ENCODE results near the gene ANKRD53. TPM values are rescaled to one million over a fixed set of nuclear protein-coding genes. Genes with fewer than 3 reads are reported as not detected.

The ANKRD53 gene
- total RNA-seq, 3 donors from 2014 or later: 0.23 to 1.8 (median 0.75) TPM

DNA sequence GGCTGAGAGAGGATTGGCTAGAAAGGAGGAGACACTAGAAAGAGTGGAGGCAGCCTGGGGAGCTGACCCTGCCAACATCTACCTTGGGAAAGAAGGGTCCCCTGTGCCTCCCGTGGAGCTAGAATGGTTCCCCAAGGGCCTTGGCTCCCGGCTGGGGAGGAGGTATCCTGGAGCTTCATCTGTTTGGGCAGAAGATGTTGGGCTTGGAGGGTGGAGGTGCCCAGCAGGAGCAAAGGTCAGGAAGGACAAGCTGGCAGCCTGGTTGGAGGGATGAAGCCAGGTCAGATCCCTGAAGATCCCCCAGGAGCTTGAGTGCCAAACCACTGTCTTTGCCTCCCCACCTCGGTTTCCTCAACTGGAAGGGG is 39.9 kb upstream of the ANKRD53 start:
- intact Hi-C loops (cut with DNase I, micrococcal nuclease): no loop called here
- ATAC-seq (no peak), DNase-seq (no peak)
- TF ChIP-seq, protein P1, sequence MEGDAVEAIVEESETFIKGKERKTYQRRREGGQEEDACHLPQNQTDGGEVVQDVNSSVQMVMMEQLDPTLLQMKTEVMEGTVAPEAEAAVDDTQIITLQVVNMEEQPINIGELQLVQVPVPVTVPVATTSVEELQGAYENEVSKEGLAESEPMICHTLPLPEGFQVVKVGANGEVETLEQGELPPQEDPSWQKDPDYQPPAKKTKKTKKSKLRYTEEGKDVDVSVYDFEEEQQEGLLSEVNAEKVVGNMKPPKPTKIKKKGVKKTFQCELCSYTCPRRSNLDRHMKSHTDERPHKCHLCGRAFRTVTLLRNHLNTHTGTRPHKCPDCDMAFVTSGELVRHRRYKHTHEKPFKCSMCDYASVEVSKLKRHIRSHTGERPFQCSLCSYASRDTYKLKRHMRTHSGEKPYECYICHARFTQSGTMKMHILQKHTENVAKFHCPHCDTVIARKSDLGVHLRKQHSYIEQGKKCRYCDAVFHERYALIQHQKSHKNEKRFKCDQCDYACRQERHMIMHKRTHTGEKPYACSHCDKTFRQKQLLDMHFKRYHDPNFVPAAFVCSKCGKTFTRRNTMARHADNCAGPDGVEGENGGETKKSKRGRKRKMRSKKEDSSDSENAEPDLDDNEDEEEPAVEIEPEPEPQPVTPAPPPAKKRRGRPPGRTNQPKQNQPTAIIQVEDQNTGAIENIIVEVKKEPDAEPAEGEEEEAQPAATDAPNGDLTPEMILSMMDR (IDR thresholded peaks at IDR 0.05): no peak
- no peak overlapping the region for H3K4me3 ChIP-seq
- no peaks in the 10 kb centered on the region for H3K36me3 ChIP-seq (ENCODE audit: low read depth)
- H3K4me1 ChIP-seq (ENCODE audit: low read depth): no peaks in the 10 kb centered on the region
- H3K9me3 ChIP-seq: no peaks in the 10 kb centered on the region

DNA sequence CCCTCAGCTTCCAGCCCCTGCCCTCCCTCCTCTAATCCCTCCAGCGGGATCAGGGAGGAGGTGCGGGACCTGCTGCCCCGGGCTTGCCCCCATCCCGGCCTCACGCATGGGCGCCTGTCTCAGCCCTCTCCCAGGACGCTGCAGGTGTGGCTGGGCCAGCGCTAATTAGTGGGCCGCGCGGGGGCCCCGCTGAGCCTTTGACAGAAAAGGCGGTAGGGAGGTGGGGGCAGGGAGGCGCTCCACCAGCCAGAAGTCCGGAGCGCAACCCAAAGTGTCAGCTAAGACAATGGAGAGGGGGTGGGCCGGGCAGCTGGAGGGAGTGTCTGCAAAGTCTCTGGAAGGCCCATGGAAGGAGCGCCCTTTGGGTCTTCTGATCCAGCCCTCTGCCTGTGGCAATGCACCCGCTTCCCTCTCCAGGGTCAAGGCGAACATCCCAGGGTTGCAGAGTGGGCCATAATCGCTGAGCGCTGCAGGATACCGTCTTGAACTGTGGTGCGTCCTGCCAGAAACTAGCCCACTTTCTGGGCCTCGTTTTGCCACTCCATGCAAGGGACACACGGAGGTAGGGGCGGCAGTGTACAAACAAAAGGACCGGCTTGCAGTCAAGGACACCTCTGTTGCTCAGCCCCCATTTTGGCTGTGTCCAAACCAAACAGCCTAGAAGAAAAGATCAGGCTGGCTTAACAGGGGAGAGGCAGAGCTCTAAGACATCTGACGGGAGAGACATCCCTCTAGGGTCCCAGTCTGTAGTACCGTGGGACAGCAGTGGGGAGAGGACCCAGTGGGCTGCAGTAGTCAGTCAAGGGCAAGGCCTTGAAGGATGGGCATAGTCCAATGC is 39.2 kb upstream of the ANKRD53 start:
- no peaks in the 10 kb centered on the region for H3K9me3 ChIP-seq
- DNase-seq: no peak
- no peaks in the 10 kb centered on the region for H3K36me3 ChIP-seq (ENCODE audit: low read depth)
- H3K4me1 ChIP-seq (ENCODE audit: low read depth): no peaks in the 10 kb centered on the region
- TF ChIP-seq, protein P1 (IDR thresholded peaks at IDR 0.05): no peak
- intact Hi-C loops (cut with DNase I, micrococcal nuclease): no loop called here
- no peak overlapping the region for H3K4me3 ChIP-seq
- ATAC-seq: no peak

DNA sequence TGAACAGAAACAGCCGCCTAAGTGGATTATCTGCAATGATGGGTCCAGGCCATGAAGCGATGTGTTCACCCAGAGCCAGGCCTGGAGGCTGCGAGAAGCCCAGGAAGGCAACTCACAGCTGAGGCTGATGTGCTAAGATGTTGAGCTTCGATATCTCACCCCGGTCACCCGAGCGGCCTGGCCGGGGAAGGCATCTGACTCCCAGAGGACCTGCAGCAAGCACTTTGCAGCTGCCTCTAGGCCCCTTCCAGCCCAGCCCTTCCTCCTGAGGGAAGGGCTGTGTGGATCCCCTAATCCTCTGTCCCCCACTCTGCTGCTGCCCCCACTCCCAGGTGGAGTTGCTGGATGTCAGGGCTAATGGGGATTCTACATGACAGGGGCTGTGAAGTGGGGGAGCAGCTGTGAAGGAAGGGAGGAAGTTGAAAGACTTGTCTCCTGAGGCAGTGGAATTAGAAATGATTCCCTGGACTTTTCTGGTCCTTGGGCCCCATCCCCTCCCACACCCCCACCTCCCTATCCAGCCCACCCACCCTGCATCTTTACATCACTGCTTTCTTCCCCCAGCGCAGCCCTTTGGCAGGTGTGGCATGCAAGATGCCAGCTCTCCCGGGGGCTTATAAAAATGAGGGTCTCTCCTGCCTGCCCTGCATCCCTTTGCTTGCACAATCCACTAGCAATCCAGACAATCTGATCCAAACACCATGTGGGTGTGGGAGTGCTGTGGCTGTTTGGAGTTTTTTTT is 38.4 kb upstream of the ANKRD53 start:
- ATAC-seq (no peak), DNase-seq (no peak)
- Histone ChIP-seq H3K4me1 (ENCODE audit: low read depth) (no peaks in the 10 kb centered on the region), H3K4me3 (no peak overlapping the region), H3K9me3 (no peaks in the 10 kb centered on the region), H3K36me3 (ENCODE audit: low read depth) (no peaks in the 10 kb centered on the region)
- intact Hi-C loops (cut with DNase I, micrococcal nuclease): no loop called here
- TF ChIP-seq, protein P1 (IDR thresholded peaks at IDR 0.05): no peak

DNA sequence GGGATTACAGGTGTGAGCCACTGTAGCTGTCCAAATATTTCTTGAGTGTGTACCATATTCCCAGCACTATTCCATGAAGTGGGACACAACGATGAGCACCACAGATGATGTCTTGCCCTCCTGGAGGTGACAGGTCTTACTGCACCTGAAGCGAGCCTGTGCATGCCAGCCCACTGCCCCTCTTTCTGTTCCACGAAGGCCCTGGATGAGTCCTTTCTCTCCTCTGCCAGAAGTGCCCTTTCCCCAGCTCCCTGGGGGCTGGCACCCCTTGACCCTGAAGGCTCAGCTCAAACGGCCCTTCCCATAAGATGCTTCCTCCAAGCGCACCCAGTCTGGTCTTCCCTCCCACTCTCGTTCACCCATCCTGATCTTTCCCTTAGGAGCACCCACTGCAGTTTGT is 37.2 kb upstream of the ANKRD53 start:
- DNase-seq (no peak), ATAC-seq (no peak)
- H3K36me3 ChIP-seq (ENCODE audit: low read depth): no peaks in the 10 kb centered on the region
- no peaks in the 10 kb centered on the region for H3K9me3 ChIP-seq
- TF ChIP-seq, protein P1 (IDR thresholded peaks at IDR 0.05): no peak
- intact Hi-C loops (cut with DNase I, micrococcal nuclease): no loop called here
- no peak overlapping the region for H3K4me3 ChIP-seq
- H3K4me1 ChIP-seq (ENCODE audit: low read depth): no peaks in the 10 kb centered on the region

DNA sequence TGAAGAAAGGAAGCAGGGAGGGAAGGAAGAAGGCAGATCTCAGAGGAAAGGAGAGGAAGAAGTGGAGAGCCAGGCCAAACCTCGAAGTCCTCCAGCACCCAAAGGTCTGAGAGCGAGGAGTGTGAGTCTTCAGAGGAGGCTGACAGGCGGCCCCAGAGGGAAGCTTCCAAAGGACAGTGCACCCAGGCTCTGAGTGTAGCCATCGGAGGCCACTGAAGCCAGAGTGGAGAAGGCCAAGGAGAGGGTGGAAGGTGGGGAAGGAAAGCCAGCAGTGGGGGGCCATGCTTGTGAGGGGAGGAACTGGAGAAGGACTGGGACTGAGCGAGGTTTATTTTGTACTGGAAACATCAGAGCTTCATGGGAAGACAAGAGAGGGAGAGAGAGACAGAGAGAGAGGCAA is 36.7 kb upstream of the ANKRD53 start:
- no peaks in the 10 kb centered on the region for H3K9me3 ChIP-seq
- no peaks in the 10 kb centered on the region for H3K36me3 ChIP-seq (ENCODE audit: low read depth)
- H3K4me3 ChIP-seq: no peak overlapping the region
- DNase-seq: no peak
- no peak for ATAC-seq
- H3K4me1 ChIP-seq (ENCODE audit: low read depth): no peaks in the 10 kb centered on the region
- TF ChIP-seq, protein P1 (IDR thresholded peaks at IDR 0.05): no peak
- intact Hi-C loops (cut with DNase I, micrococcal nuclease): no loop called here

All from mucosa of descending colon (tissue), 3 donors.